H54 (cell line): ENCODE data around the gene SUSD2.

Experiments
- DNase-seq: peaks from one replicate; pipeline ENCODE4 v3.0.0; 2011; ENCODE audit warnings: low spot score, mixed read lengths; ENCODE audit not compliant: insufficient read length
- FAIRE-seq: peaks from 3 replicates; lab custom pipeline; 2011; peaks lifted over from hg19 to GRCh38; lab: Jason Lieb, UNC
- POLR2A ChIP-seq: IDR thresholded peaks from 2 replicates; pipeline ENCODE4 v1.6.1; 2011; ENCODE audit warnings: low read depth, mild to moderate bottlenecking, low read length

Gene SUSD2

GRCh38 chr22:24157822-24158135 is 23.5 kb upstream of the SUSD2 start:
- DNase-seq (no peak), FAIRE-seq (no peak)
- TF ChIP-seq POLR2A = no peak

- no peak for TF ChIP-seq POLR2A
- FAIRE-seq (no peak), DNase-seq (no peak)
Measured at GRCh38 chr22:24159650-24160049, 21.6 kb upstream of the SUSD2 start.

GRCh38 chr22:24160546-24160945 is 20.7 kb upstream of the SUSD2 start:
- no peak for FAIRE-seq
- TF ChIP-seq POLR2A = no peak
- no peak for DNase-seq

GRCh38 chr22:24161485-24161884 is 19.8 kb upstream of the SUSD2 start:
- DNase-seq = no peak
- no peak for FAIRE-seq
- no peak for TF ChIP-seq POLR2A

GRCh38 chr22:24161909-24162308 is 19.4 kb upstream of the SUSD2 start:
- FAIRE-seq = no peak
- no peak for TF ChIP-seq POLR2A
- no peak for DNase-seq

- no peak for DNase-seq
- TF ChIP-seq POLR2A = no peak
- FAIRE-seq = no peak
Measured at GRCh38 chr22:24162436-24162835, 18.9 kb upstream of the SUSD2 start.

- no peak for DNase-seq
- TF ChIP-seq POLR2A = no peak
- no peak for FAIRE-seq
Measured at GRCh38 chr22:24164243-24164642, 17.0 kb upstream of the SUSD2 start.

GRCh38 chr22:24164940-24165339 is 16.3 kb upstream of the SUSD2 start:
- DNase-seq (no peak), FAIRE-seq (no peak)
- TF ChIP-seq POLR2A = no peak

GRCh38 chr22:24165673-24166072 is 15.6 kb upstream of the SUSD2 start:
- FAIRE-seq (no peak), DNase-seq (no peak)
- no peak for TF ChIP-seq POLR2A

- no peak for TF ChIP-seq POLR2A
- DNase-seq (no peak), FAIRE-seq (no peak)
Measured at GRCh38 chr22:24166811-24167210, 14.5 kb upstream of the SUSD2 start.

GRCh38 chr22:24169439-24170058 is 11.7 kb upstream of the SUSD2 start:
- FAIRE-seq = no peak
- TF ChIP-seq POLR2A = no peak
- no peak for DNase-seq

GRCh38 chr22:24170188-24170587 is 11.1 kb upstream of the SUSD2 start:
- DNase-seq = no peak
- no peak for TF ChIP-seq POLR2A
- FAIRE-seq = no peak

GRCh38 chr22:24170632-24171031 is 10.7 kb upstream of the SUSD2 start:
- DNase-seq (no peak), FAIRE-seq (no peak)
- no peak for TF ChIP-seq POLR2A

- TF ChIP-seq POLR2A = no peak
- DNase-seq (no peak), FAIRE-seq (no peak)
Measured at GRCh38 chr22:24171822-24172221, 9.5 kb upstream of the SUSD2 start.

GRCh38 chr22:24175160-24175808 is 6.0 kb upstream of the SUSD2 start:
- TF ChIP-seq POLR2A = no peak
- DNase-seq (peak; percentile 74), FAIRE-seq (peak; percentile 41)
